HEK293 (cell line): ENCODE measurements around the gene HSCB.

ENCODE experiments used
- CTCF ChIA-PET: fragments of 350-600 bp; formaldehyde crosslinking; extraction: SDS; loops from one replicate; lab custom pipeline; 2021; ENCODE audit warnings: antibody characterized with exemption; lab: Yijun Ruan, JAX
- POLR2A ChIA-PET: fragments of 300-600 bp; formaldehyde crosslinking; extraction: SDS; loops from one replicate; lab custom pipeline; 2020; ENCODE audit warnings: antibody characterized with exemption, inconsistent platforms; lab: Yijun Ruan, JAX
- H3K27ac ChIP-seq: fragments of 200-500 bp; sonication (Bioruptor generic); 2 replicates; pipeline ENCODE4 v1.5.1; 2014; ENCODE audit warnings: low read depth, low read length, control low read depth, inconsistent platforms; ENCODE audit errors: extremely low read depth
- H3K36me3 ChIP-seq, 2 experiments: fragments of 200-500 bp in 1 of 2; sonication (Bioruptor generic) in 1 of 2; 1 replicate in 1 of 2; 2 replicates in 1 of 2; pipeline ENCODE4 v1.5.1; 2014 to 2017; ENCODE audit warnings: inconsistent platforms in 2 of 2, low read length in 2 of 2; ENCODE audit not compliant: control insufficient read depth in 2 of 2, insufficient read depth in 1 of 2
- H3K4me1 ChIP-seq: fragments of 200-500 bp; sonication (Bioruptor generic); 2 replicates; pipeline ENCODE4 v1.5.1; 2014; ENCODE audit warnings: mild to moderate bottlenecking, low read length, inconsistent platforms; ENCODE audit not compliant: control insufficient read depth, insufficient read depth
- H3K4me3 ChIP-seq: 2 replicates; pipeline ENCODE4 v1.5.1; 2011; ENCODE audit warnings: low read depth, mild to moderate bottlenecking, control low read depth, low read length, moderate library complexity
- H3K9me3 ChIP-seq: fragments of 200-500 bp; sonication (Bioruptor generic); 2 replicates; pipeline ENCODE4 v1.5.1; 2014; ENCODE audit warnings: low read depth, low read length, inconsistent platforms; ENCODE audit not compliant: control insufficient read depth, insufficient read depth
- BCL11B ChIP-seq: fragments of 450-650 bp; formaldehyde crosslinking; IDR thresholded peaks from 2 replicates; pipeline ENCODE4 v1.5.1; 2016; ENCODE audit warnings: low read depth, missing biosample characterization, missing genetic modification characterization
- GLI2 ChIP-seq: fragments of 450-650 bp; formaldehyde crosslinking; IDR thresholded peaks from 2 replicates; pipeline ENCODE4; 2017; ENCODE audit warnings: missing biosample characterization, missing genetic modification characterization, low read depth, borderline replicate concordance
- KLF16 ChIP-seq: fragments of 450-650 bp; formaldehyde crosslinking; IDR thresholded peaks from 2 replicates; pipeline ENCODE4 v1.5.1; 2017; ENCODE audit warnings: missing biosample characterization, missing genetic modification characterization
- MYNN ChIP-seq: fragments of 450-650 bp; formaldehyde crosslinking; IDR thresholded peaks from 2 replicates; pipeline ENCODE4 v1.5.1; 2016; ENCODE audit warnings: missing biosample characterization, missing genetic modification characterization, borderline replicate concordance
- MZF1 ChIP-seq: fragments of 450-650 bp; formaldehyde crosslinking; IDR thresholded peaks from 2 replicates; pipeline ENCODE4 v1.5.1; 2017; ENCODE audit warnings: missing biosample characterization, missing genetic modification characterization, borderline replicate concordance
- PRDM2 ChIP-seq: fragments of 450-650 bp; formaldehyde crosslinking; IDR thresholded peaks from 2 replicates; pipeline ENCODE4 v1.5.1; 2016; ENCODE audit warnings: missing biosample characterization, missing genetic modification characterization, borderline replicate concordance
- TCF7L2 ChIP-seq: IDR thresholded peaks from 2 replicates; pipeline ENCODE4 v1.6.1; 2011; ENCODE audit warnings: low read depth, mild to moderate bottlenecking, inconsistent platforms, low read length, moderate library complexity, borderline replicate concordance
- WT1 ChIP-seq: fragments of 450-650 bp; formaldehyde crosslinking; IDR thresholded peaks from 2 replicates; pipeline ENCODE4 v1.5.1; 2016; ENCODE audit warnings: missing biosample characterization, missing genetic modification characterization
- ZBTB1 ChIP-seq: fragments of 450-650 bp; formaldehyde crosslinking; IDR thresholded peaks from 2 replicates; pipeline ENCODE4 v1.5.1; 2016; ENCODE audit warnings: missing biosample characterization, missing genetic modification characterization
- ZBTB20 ChIP-seq: fragments of 450-650 bp; formaldehyde crosslinking; IDR thresholded peaks from 2 replicates; pipeline ENCODE4 v1.5.1; 2016; ENCODE audit warnings: missing biosample characterization, missing genetic modification characterization
- ZBTB21 ChIP-seq: fragments of 450-650 bp; formaldehyde crosslinking; IDR thresholded peaks from 2 replicates; pipeline ENCODE4 v1.5.1; 2017; ENCODE audit warnings: missing biosample characterization, missing genetic modification characterization
- ZBTB48 ChIP-seq: fragments of 450-650 bp; formaldehyde crosslinking; IDR thresholded peaks from 2 replicates; pipeline ENCODE4 v1.5.1; 2016; ENCODE audit warnings: missing biosample characterization, missing genetic modification characterization
- ZBTB8A ChIP-seq: fragments of 450-650 bp; formaldehyde crosslinking; IDR thresholded peaks from 2 replicates; pipeline ENCODE4 v1.5.1; 2016; ENCODE audit warnings: missing biosample characterization, missing genetic modification characterization
- ZEB2 ChIP-seq: fragments of 450-650 bp; formaldehyde crosslinking; IDR thresholded peaks from 2 replicates; pipeline ENCODE4 v1.5.1; 2016; ENCODE audit warnings: missing biosample characterization, missing genetic modification characterization
- ZFP69B ChIP-seq: fragments of 450-650 bp; formaldehyde crosslinking; IDR thresholded peaks from 2 replicates; pipeline ENCODE4 v1.5.1; 2016; ENCODE audit warnings: missing biosample characterization, missing genetic modification characterization
- ZIC2 ChIP-seq: fragments of 450-650 bp; formaldehyde crosslinking; IDR thresholded peaks from 2 replicates; pipeline ENCODE4 v1.5.1; 2016; ENCODE audit warnings: missing biosample characterization, missing genetic modification characterization
- ZNF140 ChIP-seq: fragments of 450-650 bp; formaldehyde crosslinking; IDR thresholded peaks from 2 replicates; pipeline ENCODE4 v1.5.1; 2016; ENCODE audit warnings: missing biosample characterization, missing genetic modification characterization
- ZNF19 ChIP-seq: fragments of 450-650 bp; formaldehyde crosslinking; IDR thresholded peaks from 2 replicates; pipeline ENCODE4; 2016; ENCODE audit warnings: missing biosample characterization, missing genetic modification characterization, low read depth
- ZNF2 ChIP-seq: fragments of 450-650 bp; formaldehyde crosslinking; IDR thresholded peaks from 2 replicates; pipeline ENCODE4 v1.5.1; 2016; ENCODE audit warnings: missing biosample characterization, missing genetic modification characterization
- ZNF223 ChIP-seq: fragments of 450-650 bp; formaldehyde crosslinking; IDR thresholded peaks from 2 replicates; pipeline ENCODE4 v1.5.1; 2016; ENCODE audit warnings: missing biosample characterization, missing genetic modification characterization
- ZNF280D ChIP-seq: fragments of 450-650 bp; formaldehyde crosslinking; IDR thresholded peaks from 2 replicates; pipeline ENCODE4 v1.5.1; 2016; ENCODE audit warnings: missing biosample characterization, missing genetic modification characterization
- ZNF335 ChIP-seq: fragments of 450-650 bp; formaldehyde crosslinking; conservative IDR thresholded peaks from 2 replicates; pipeline ENCODE4 v1.5.1; 2016; ENCODE audit warnings: missing biosample characterization, missing genetic modification characterization
- ZNF416 ChIP-seq: fragments of 450-650 bp; formaldehyde crosslinking; IDR thresholded peaks from 2 replicates; pipeline ENCODE4 v1.5.1; 2016; ENCODE audit warnings: missing biosample characterization, missing genetic modification characterization
- ZNF510 ChIP-seq: fragments of 450-650 bp; formaldehyde crosslinking; IDR thresholded peaks from 2 replicates; pipeline ENCODE4 v1.5.1; 2018; ENCODE audit warnings: mild to moderate bottlenecking, missing genetic modification characterization, missing biosample characterization; ENCODE audit not compliant: insufficient replicate concordance
- ZNF626 ChIP-seq: fragments of 450-650 bp; sonication (Bioruptor Pico); formaldehyde crosslinking; IDR thresholded peaks from 2 replicates; pipeline ENCODE4 v1.5.1; 2018; ENCODE audit warnings: missing biosample characterization, missing genetic modification characterization, inconsistent platforms
- ZNF645 ChIP-seq: fragments of 450-650 bp; formaldehyde crosslinking; IDR thresholded peaks from 2 replicates; pipeline ENCODE4; 2016; ENCODE audit warnings: missing biosample characterization, missing genetic modification characterization
- ZNF658 ChIP-seq: fragments of 450-650 bp; formaldehyde crosslinking; IDR thresholded peaks from 2 replicates; pipeline ENCODE4; 2016; ENCODE audit warnings: missing biosample characterization, missing genetic modification characterization
- ZNF660 ChIP-seq: fragments of 450-650 bp; IDR thresholded peaks from 2 replicates; pipeline ENCODE4 v1.5.1; 2018; ENCODE audit warnings: missing biosample characterization, mild to moderate bottlenecking, missing genetic modification characterization
- ZNF664 ChIP-seq: fragments of 450-650 bp; formaldehyde crosslinking; IDR thresholded peaks from 2 replicates; pipeline ENCODE4 v1.5.1; 2016; ENCODE audit warnings: missing biosample characterization, missing genetic modification characterization
- ZXDB ChIP-seq: fragments of 450-650 bp; formaldehyde crosslinking; IDR thresholded peaks from 2 replicates; pipeline ENCODE4 v1.5.1; 2016; ENCODE audit warnings: missing biosample characterization, missing genetic modification characterization

HSCB gene

GRCh38 chr22:28741200-28741784 lies 547 bp upstream of the HSCB start:
- H3K4me1 ChIP-seq = no peaks in the 10 kb centered on the region
- POLR2A ChIA-PET = interaction anchor here (0.6 to 2.4 kb wide), 8 partner anchors 8 to 62 kb away, joined by 3 to 13 read pairs (median 4); partner anchors contain the start of genes CCDC117, TTC28 and XBP1
- CTCF ChIA-PET = interaction anchor here (0.6 to 0.9 kb wide), 4 partner anchors 10 to 78 kb away, joined by 3 to 4 read pairs (median 4); no protein-coding TSS in a partner anchor
- H3K36me3 ChIP-seq = peaks cover 31 to 38% of the 10 kb centered on the region in 2 experiments
- H3K27ac ChIP-seq = peak overlapping the region; percentile 59
- H3K4me3 ChIP-seq = peak overlapping the region; percentile 64
- no peaks in the 10 kb centered on the region for H3K9me3 ChIP-seq
- TF ChIP-seq ZEB2 (tag by site-specific recombination) (peak; percentile 88; the same call in 1 of the 2 replicates), ZNF416 (tag by site-specific recombination) (no peak), ZNF140 (no peak), ZNF223 (tag by site-specific recombination) (no peak), MYNN (tag by site-specific recombination) (no peak), MZF1 (tag by site-specific recombination) (peak; percentile 59; the same call in 1 of the 2 replicates), ZNF510 (no peak), PRDM2 (no peak), ZFP69B (tag by site-specific recombination) (peak; percentile 69; the same call in 1 of the 2 replicates), ZNF664 (tag by site-specific recombination) (no peak), ZNF645 (tag by site-specific recombination) (no peak), ZNF626 (no peak), ZNF658 (tag by site-specific recombination) (no peak), ZNF19 (tag by site-specific recombination) (no peak), ZBTB8A (peak; percentile 27; the same call in 1 of the 2 replicates), WT1 (tag by site-specific recombination) (0 out of 2 replicates have a peak, but pooled peaks have one; percentile 12), KLF16 (tag by site-specific recombination) (0 out of 2 replicates have a peak, but pooled peaks have one; percentile 10), ZBTB21 (tag by site-specific recombination) (no peak), GLI2 (no peak), ZNF280D (tag by site-specific recombination) (no peak), BCL11B (tag by site-specific recombination) (no peak), ZXDB (tag by site-specific recombination) (no peak), ZBTB1 (tag by site-specific recombination) (0 out of 2 replicates have a peak, but pooled peaks have one; percentile 26), ZBTB20 (tag by site-specific recombination) (no peak), TCF7L2 (no peak), ZNF335 (tag by site-specific recombination) (no peak), ZIC2 (no peak), ZBTB48 (tag by site-specific recombination) (peak; percentile 94), ZNF660 (peak; percentile 40; the same call in 1 of the 2 replicates), ZNF2 (tag by site-specific recombination) (no peak)
